PC-9 (cell line): ENCODE results near the gene SUSD5. TPM values are rescaled to one million over a fixed set of nuclear protein-coding genes. Genes with fewer than 3 reads are reported as not detected.

Source experiments
- BruUV-seq: library from RNA; stranded (reverse); fragments of 400-500 nt; replicated peaks from 2 replicates; lab custom pipeline; 2021; lab: Mats Ljungman, UMichigan
- CTCF ChIA-PET: fragments of 300-600 bp; sonication (Branson Sonifier 250); formaldehyde crosslinking; loops from one replicate; lab custom pipeline; 2022; ENCODE audit warnings: antibody characterized with exemption; lab: Charles Lee
- POLR2A ChIA-PET: fragments of 300-600 bp; sonication (Branson Sonifier 250); formaldehyde crosslinking; loops from one replicate; lab custom pipeline; 2022; ENCODE audit warnings: antibody characterized with exemption; ENCODE audit not compliant: unreplicated experiment; lab: Charles Lee
- DNase-seq, 2 experiments: peaks; one replicate each; pipeline versions ENCODE4 v3.0.0 to v3.0.0-alpha.2; 2015 to 2022; ENCODE audit warnings: mixed read lengths in 1 of 2
- H2AFZ ChIP-seq: fragments of 200-600 bp; sonication (generic); 2 replicates; pipeline ENCODE4 v1.8.1; 2017; ENCODE audit warnings: antibody characterized with exemption
- H3F3A ChIP-seq: fragments of 200-600 bp; sonication (generic); 2 replicates; pipeline ENCODE4 v1.8.1; 2017; ENCODE audit warnings: antibody characterized with exemption, mild to moderate bottlenecking, low read depth; ENCODE audit not compliant: insufficient read depth
- H3K27ac ChIP-seq: fragments of 200-600 bp; sonication (generic); 2 replicates; pipeline ENCODE4 v1.6.1; 2016; ENCODE audit warnings: mixed run types
- H3K27me3 ChIP-seq: fragments of 200-600 bp; sonication (generic); 2 replicates; pipeline ENCODE4 v1.6.1; 2016; ENCODE audit warnings: low read depth, mixed run types; ENCODE audit not compliant: insufficient read depth
- H3K36me3 ChIP-seq: fragments of 200-600 bp; sonication (generic); 2 replicates; pipeline ENCODE4 v1.6.1; 2016; ENCODE audit warnings: low read depth, mixed run types
- H3K4me1 ChIP-seq: fragments of 200-600 bp; sonication (generic); replicated peaks from 2 replicates; pipeline ENCODE4 v1.6.1; 2016; ENCODE audit warnings: mixed run types; ENCODE audit not compliant: insufficient read depth
- H3K4me2 ChIP-seq: fragments of 200-600 bp; sonication (generic); 2 replicates; pipeline ENCODE4 v1.6.1; 2017; ENCODE audit warnings: mixed run types
- H3K4me3 ChIP-seq: fragments of 200-600 bp; sonication (generic); 2 replicates; pipeline ENCODE4 v1.6.1; 2016; ENCODE audit warnings: mixed run types
- H3K79me2 ChIP-seq: fragments of 200-600 bp; sonication (generic); 2 replicates; pipeline ENCODE4 v1.6.1; 2017; ENCODE audit warnings: low read depth, mixed run types
- H3K9me2 ChIP-seq: fragments of 200-600 bp; sonication (generic); 2 replicates; pipeline ENCODE4 v1.8.1; 2017; ENCODE audit warnings: mild to moderate bottlenecking; ENCODE audit not compliant: insufficient read depth
- H3K9me3 ChIP-seq: fragments of 200-600 bp; sonication (generic); 2 replicates; pipeline ENCODE4 v1.8.1; 2016; ENCODE audit warnings: low read depth; ENCODE audit not compliant: insufficient read depth
- H4K20me1 ChIP-seq: fragments of 200-600 bp; sonication (generic); 2 replicates; pipeline ENCODE4 v1.8.1; 2017; ENCODE audit not compliant: insufficient read depth
- EZH2 ChIP-seq: fragments of 200-600 bp; sonication (generic); IDR thresholded peaks from 2 replicates; pipeline ENCODE4 v1.8.0; 2017; ENCODE audit warnings: antibody characterized with exemption, low read depth
- intact Hi-C: fragments of 100-400 bp; cut with micrococcal nuclease; formaldehyde crosslinking; loops from one replicate; pipeline ENCODE4 v1.10.0; 2022; ENCODE audit not compliant: unreplicated experiment
- total RNA-seq: library from RNA; stranded (reverse); gene quantifications from 2 replicates; pipeline ENCODE4 v1.2.3, GENCODE V29; 2021
- TF ChIP-seq, protein P1 (sequence below): fragments of 200-600 bp; sonication (generic); conservative IDR thresholded peaks from 2 replicates; pipeline ENCODE4 v1.6.1; 2017; ENCODE audit warnings: mixed run types, antibody characterized with exemption, mild to moderate bottlenecking, moderate library complexity

The SUSD5 gene
- total RNA-seq, 1 experiment from 2014 or later = 0.35 TPM

DNA sequence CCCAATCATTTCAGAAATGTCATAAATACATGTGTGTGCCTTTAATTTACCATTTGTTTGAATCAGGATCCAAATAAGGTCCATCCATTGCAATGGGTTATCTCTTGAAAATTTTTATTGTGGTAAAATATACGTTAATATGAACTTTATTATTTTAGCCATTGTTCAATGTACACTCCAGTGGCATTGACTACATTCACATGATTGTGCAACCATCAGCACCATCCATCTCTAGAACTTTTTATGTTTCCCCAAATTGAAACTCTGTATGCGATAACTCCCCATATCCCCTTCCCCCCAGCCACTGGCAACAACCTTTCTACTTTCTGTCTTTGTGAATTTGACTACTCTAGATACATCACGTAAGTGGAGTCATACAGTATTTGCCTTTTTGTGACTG, 92.8 kb downstream of the SUSD5 start:
- CTCF ChIA-PET = no interaction called here
- no peak for DNase-seq
- no peaks in the 10 kb centered on the region for H3K36me3 ChIP-seq

DNA sequence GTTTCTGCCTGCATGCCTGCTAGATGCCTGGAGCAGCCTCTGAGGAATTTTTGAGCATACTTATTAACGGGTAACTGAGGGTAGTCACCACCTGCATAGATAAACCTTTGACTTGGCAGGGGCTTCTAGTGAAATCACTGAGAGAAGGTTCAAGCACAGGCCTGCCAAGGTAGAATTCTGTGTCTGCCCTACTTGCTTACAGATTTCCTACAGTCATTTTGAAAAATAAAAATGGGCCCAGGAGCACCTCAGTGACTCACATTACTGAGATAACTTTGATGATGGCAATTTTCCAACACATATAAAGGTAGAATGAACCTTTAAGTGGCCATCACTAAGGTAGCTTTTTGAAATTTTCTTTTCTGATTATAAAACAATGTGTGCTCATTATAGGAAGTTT, 94.0 kb downstream of the SUSD5 start:
- H3K9me3 ChIP-seq = no peaks in the 10 kb centered on the region
- DNase-seq = no peak
- H3F3A ChIP-seq = no peaks in the 10 kb centered on the region
- CTCF ChIA-PET = no interaction called here
- TF ChIP-seq, protein P1, sequence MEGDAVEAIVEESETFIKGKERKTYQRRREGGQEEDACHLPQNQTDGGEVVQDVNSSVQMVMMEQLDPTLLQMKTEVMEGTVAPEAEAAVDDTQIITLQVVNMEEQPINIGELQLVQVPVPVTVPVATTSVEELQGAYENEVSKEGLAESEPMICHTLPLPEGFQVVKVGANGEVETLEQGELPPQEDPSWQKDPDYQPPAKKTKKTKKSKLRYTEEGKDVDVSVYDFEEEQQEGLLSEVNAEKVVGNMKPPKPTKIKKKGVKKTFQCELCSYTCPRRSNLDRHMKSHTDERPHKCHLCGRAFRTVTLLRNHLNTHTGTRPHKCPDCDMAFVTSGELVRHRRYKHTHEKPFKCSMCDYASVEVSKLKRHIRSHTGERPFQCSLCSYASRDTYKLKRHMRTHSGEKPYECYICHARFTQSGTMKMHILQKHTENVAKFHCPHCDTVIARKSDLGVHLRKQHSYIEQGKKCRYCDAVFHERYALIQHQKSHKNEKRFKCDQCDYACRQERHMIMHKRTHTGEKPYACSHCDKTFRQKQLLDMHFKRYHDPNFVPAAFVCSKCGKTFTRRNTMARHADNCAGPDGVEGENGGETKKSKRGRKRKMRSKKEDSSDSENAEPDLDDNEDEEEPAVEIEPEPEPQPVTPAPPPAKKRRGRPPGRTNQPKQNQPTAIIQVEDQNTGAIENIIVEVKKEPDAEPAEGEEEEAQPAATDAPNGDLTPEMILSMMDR = no peak
- no peak for TF ChIP-seq EZH2
- no peak overlapping the region for H3K4me3 ChIP-seq
- no peaks in the 10 kb centered on the region for H3K4me1 ChIP-seq
- H3K9me2 ChIP-seq = no peaks in the 10 kb centered on the region
- H3K4me2 ChIP-seq = no peak overlapping the region
- H4K20me1 ChIP-seq = no peaks in the 10 kb centered on the region
- H3K27me3 ChIP-seq = no peaks in the 10 kb centered on the region
- H3K36me3 ChIP-seq = no peaks in the 10 kb centered on the region
- no peak overlapping the region for H2AFZ ChIP-seq
- no TSS peak for BruUV-seq
- intact Hi-C loops = loop anchor here (5.0 kb wide), 1 partner anchor 653 kb away; no protein-coding TSS in a partner anchor
- H3K27ac ChIP-seq = no peak overlapping the region
- no peaks in the 10 kb centered on the region for H3K79me2 ChIP-seq
- POLR2A ChIA-PET = no interaction called here

More for the DNA sequence above, 92.8 kb downstream of the SUSD5 start:
- Histone ChIP-seq H3K9me3 (no peaks in the 10 kb centered on the region), H2AFZ (no peak overlapping the region), H3K4me2 (no peak overlapping the region), H3K4me1 (no peaks in the 10 kb centered on the region), H4K20me1 (no peaks in the 10 kb centered on the region), H3K27me3 (no peaks in the 10 kb centered on the region), H3K79me2 (no peaks in the 10 kb centered on the region), H3K27ac (no peak overlapping the region), H3F3A (no peaks in the 10 kb centered on the region), H3K9me2 (no peaks in the 10 kb centered on the region), H3K4me3 (no peak overlapping the region)
- intact Hi-C loops = loop anchor here (5.0 kb wide), 1 partner anchor 651 kb away; no protein-coding TSS in a partner anchor
- no TSS peak for BruUV-seq
- no peak for TF ChIP-seq EZH2
- POLR2A ChIA-PET = interaction anchor here (0.6 to 0.7 kb wide), 2 partner anchors 10 to 672 kb away, joined by 4 to 9 read pairs; partner anchors contain the start of gene PDCD6IP

DNA sequence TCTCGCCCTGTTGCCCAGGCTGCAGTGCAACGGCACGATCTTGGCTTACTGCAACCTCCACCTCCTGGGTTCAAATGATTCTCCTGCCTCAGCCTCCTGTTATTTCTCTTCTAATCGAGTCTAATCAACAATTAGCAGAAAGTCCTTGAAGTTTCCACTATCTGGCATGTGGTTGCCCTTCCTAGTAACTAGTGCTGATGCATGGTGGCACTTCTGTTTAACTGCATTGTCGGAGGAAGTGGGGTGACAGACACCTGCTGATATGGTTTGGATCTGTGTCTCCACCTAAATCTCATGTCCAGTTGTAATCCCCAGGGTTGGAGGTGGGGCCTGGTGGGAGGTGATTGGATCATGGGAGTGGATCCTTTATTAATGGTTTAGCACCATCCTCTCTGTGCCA, 95.6 kb downstream of the SUSD5 start:
- Histone ChIP-seq H3K27me3 (no peaks in the 10 kb centered on the region), H2AFZ (no peak overlapping the region), H3K4me1 (no peaks in the 10 kb centered on the region), H4K20me1 (no peaks in the 10 kb centered on the region), H3F3A (no peaks in the 10 kb centered on the region), H3K4me3 (no peak overlapping the region), H3K9me3 (no peaks in the 10 kb centered on the region), H3K4me2 (no peak overlapping the region), H3K36me3 (no peaks in the 10 kb centered on the region), H3K79me2 (no peaks in the 10 kb centered on the region), H3K9me2 (no peaks in the 10 kb centered on the region), H3K27ac (no peak overlapping the region)
- POLR2A ChIA-PET = interaction anchor here (0.6 kb wide), 1 partner anchor 17 kb away, joined by 5 read pairs; no protein-coding TSS in a partner anchor
- CTCF ChIA-PET = no interaction called here
- TF ChIP-seq, protein P1 = no peak
- TF ChIP-seq EZH2 = no peak
- no peak for DNase-seq
- intact Hi-C loops = no loop called here
- BruUV-seq = no TSS peak

DNA sequence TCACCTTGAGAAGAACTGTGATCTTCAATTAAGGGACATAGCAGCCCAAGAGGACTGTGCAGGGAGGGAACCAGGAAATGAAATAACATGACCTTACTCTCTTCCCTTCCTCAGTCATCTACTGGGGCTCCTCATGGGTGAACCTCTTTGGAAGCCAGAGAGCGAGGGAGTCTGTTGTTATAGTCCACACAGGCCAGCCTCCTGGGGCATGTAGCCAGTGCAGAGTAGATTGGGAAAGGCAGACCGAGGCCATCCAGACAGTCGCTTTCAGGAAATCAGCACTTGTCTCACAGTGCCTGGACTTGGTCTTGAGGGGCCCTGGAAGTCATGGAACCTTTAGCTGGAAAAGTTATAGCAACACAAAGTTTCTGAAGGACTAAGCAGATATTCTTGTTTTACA, 98.7 kb downstream of the SUSD5 start:
- no peaks in the 10 kb centered on the region; the same call in none of the 2 replicates for H3F3A ChIP-seq
- 0 out of 2 replicates have a peak, but pooled peaks cover 11% of the 10 kb centered on the region for H3K79me2 ChIP-seq
- no peaks in the 10 kb centered on the region for H3K9me3 ChIP-seq
- TF ChIP-seq, protein P1 = no peak
- TF ChIP-seq EZH2 = no peak
- ChIA-PET CTCF (no interaction called here), POLR2A (no interaction called here)
- no peaks in the 10 kb centered on the region for H3K27me3 ChIP-seq
- no TSS peak for BruUV-seq
- H3K9me2 ChIP-seq = no peaks in the 10 kb centered on the region
- H4K20me1 ChIP-seq = no peaks in the 10 kb centered on the region
- H3K4me3 ChIP-seq = no peak overlapping the region
- no peak overlapping the region for H2AFZ ChIP-seq
- H3K4me2 ChIP-seq = no peak overlapping the region
- H3K27ac ChIP-seq = no peak overlapping the region
- no peak for DNase-seq
- H3K36me3 ChIP-seq = no peaks in the 10 kb centered on the region
- H3K4me1 ChIP-seq = 0 out of 2 replicates have a peak, but pooled peaks cover 7% of the 10 kb centered on the region
- intact Hi-C loops = loop anchor here (5.0 kb wide), 1 partner anchor 173 kb away; no protein-coding TSS in a partner anchor
